Renal cortex interstitium (tissue), 11 donors: ENCODE data around the gene KEAP1. TPM values are rescaled to one million over a fixed set of nuclear protein-coding genes. Genes with fewer than 3 reads are reported as not detected.
"Not testable (repeated sequence)": the region's sequence is repeated elsewhere in the genome, so short reads cannot be mapped to it uniquely, and the experiment has no call there.

Experiments used
- DNase-seq, 11 donors: peaks; one replicate each; pipeline ENCODE4 v3.0.0-alpha.2; 2013; ENCODE audit warnings: low read depth in 9 of 11, low spot score in 4 of 11; ENCODE audit errors: extremely low read depth in 1 of 11
- polyA plus RNA-seq, 3 donors: library from polyadenylated mRNA; unstranded; fragments of 120-200 nt; gene quantifications; one replicate each; pipeline ENCODE4 v1.2.1, GENCODE V29; 2013; ENCODE audit not compliant: insufficient read length in 3 of 3

Gene KEAP1
- polyA plus RNA-seq, 3 donors = 56.6 to 89.6 (median 75.2) TPM

DNA sequence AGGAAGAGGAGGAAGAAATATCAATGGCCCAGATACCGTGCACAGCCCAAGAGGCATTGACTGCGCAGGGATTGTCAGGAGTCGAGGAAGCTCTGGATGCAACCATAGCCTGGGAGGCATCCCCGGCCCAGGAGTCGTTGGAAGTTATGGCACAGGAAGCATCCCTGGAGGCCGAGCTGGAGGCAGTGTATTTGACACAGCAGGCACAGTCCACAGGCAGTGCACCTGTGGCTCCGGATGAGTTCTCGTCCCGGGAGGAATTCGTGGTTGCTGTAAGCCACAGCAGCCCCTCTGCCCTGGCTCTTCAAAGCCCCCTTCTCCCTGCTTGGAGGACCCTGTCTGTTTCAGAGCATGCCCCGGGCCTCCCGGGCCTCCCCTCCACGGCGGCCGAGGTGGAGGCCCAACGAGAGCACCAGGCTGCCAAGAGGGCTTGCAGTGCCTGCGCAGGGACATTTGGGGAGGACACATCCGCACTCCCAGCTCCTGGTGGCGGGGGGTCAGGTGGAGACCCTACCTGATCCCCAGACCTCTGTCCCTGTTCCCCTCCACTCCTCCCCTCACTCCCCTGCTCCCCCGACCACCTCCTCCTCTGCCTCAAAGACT, 36.0 kb downstream of the KEAP1 start:
- DNase-seq = no peak

DNA sequence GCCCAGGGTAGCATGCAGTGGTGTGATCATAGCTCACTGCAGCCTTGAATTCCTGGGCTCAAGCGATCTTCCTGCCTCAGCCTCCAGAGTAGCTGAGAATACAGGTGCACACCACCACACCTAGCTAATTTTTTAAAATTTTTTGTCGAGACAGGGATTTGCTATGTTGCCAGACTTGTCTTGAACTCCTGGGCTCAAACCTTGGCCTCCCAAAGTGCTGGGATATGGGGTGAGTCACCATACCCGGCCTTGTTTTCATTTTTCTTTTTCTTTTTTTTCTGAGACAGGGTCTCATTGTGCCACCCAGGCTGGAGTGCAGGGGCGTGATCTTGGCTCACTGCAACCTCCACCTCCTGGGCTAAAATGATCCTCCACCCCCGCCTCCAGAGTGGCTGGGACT, 38.7 kb downstream of the KEAP1 start:
- no peak for DNase-seq

DNA sequence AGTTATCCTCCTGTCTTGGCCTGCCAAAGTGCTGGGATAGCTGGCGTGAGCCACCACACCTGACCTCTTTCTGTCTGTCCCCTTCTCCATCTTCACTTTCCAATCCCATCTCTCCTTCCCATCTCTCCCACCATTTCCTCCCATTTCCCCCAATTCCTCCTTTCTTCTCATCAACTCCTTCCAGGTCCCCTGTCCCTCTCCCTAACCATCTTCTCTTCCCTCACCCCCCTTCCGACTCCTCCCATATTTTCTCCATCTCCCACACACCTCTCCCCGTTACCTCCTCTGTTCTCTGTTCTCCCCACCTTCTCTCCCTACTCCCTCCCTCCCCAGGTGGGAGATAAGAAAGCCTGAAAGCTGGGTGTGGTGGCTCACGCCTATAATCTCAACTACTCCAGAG, 40.6 kb downstream of the KEAP1 start:
- DNase-seq = no peak

- not testable (repeated sequence) for DNase-seq
These were observed 41.1 kb downstream of the KEAP1 start for GRCh38 chr19:10462042-10462441.

GRCh38 chr19:10461047-10461949, 41.9 kb downstream of the KEAP1 start:
- DNase-seq = peak; percentile 62 to 84 (median 80)

GRCh38 chr19:10460714-10461046, 42.5 kb downstream of the KEAP1 start:
- no peak for DNase-seq

- DNase-seq = not testable (repeated sequence)
These were observed 44.4 kb downstream of the KEAP1 start for GRCh38 chr19:10458733-10459132.

DNA sequence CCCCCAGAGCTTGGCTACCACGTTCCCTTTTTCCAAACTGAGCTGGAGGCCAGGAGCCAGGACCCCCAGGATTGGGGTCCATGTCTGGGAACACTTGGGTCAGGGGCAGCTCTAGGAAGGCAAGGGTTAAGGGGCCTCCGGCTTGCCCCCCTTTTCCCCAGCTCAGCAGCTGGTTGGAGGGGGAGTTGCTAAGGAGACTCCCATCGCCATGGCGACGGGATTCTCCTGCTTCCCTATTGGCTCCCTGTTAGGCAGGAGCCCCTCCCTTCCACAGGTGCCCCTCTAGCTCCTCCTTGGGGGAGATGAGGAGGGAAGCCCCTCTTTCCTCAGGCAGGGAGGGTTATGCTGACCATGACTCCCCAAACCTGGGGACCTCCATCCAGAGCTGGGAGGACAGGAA, 48.9 kb downstream of the KEAP1 start:
- DNase-seq = no peak

GRCh38 chr19:10453852-10454251, 49.3 kb downstream of the KEAP1 start:
- DNase-seq = no peak

GRCh38 chr19:10452726-10453618, 50.2 kb downstream of the KEAP1 start:
- DNase-seq = no peak

- DNase-seq = no peak
These were observed 52.1 kb downstream of the KEAP1 start for GRCh38 chr19:10450853-10451609.

GRCh38 chr19:10450191-10450852, 52.8 kb downstream of the KEAP1 start:
- DNase-seq = no peak

DNA sequence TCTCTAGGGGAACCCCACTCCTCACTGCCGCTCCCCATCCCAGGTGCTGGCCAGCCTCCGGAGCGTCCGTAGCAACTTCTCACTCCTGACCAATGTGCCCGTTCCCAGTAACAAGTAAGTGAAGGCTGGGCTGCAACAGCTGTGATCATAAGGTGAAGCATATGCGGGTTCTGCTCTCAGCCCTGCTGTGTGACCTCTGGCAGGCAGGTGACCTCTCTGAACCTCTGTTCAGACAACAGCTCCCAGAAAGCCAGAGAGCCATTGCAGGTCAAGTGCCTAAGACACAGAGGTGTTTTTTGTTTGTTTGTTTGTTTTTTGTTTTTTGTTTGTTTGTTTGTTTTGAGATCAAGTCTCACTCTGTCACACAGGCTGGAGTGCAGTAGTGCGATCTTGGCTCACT, 54.1 kb downstream of the KEAP1 start:
- DNase-seq = no peak

DNA sequence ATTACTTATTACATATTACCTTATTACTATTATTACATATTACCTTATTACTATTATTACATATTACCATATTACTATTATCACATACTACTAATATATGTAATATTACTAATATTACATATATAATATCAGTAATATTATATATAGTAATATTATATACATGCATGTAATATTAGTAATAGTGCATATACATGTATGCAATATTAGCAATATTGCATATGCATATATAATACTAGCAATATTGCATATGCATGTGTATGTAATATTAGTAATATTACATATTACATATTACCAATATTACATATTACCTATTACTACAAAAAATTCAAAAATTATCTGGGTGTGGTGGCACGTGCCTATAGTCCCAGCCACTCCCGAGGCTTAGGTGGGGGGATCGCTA, 60.5 kb downstream of the KEAP1 start:
- no peak for DNase-seq

- no peak for DNase-seq
These were observed 63.6 kb downstream of the KEAP1 start for GRCh38 chr19:10439588-10439987.
